Nephron progenitor cell (in vitro differentiated cells): ENCODE results near the gene NBEAL1.
"Not testable (repeated sequence)": the region's sequence is repeated elsewhere in the genome, so short reads cannot be mapped to it uniquely, and the experiment has no call there.

Experiments used
- DNase-seq: peaks from one replicate; pipeline ENCODE4 v3.0.0; 2021
- H3K27ac Mint-ChIP-seq: 2 replicates; pipeline ENCODE4 v1.8.0; 2021; ENCODE audit warnings: mild to moderate bottlenecking, moderate library complexity, mixed read lengths
- H3K27me3 Mint-ChIP-seq: 2 replicates; pipeline ENCODE4 v1.8.0; 2021; ENCODE audit warnings: mild to moderate bottlenecking, low read depth, mixed read lengths; ENCODE audit not compliant: poor library complexity
- H3K36me3 Mint-ChIP-seq: 2 replicates; pipeline ENCODE4 v1.8.0; 2021; ENCODE audit warnings: low read depth, mixed read lengths
- H3K4me1 Mint-ChIP-seq: 2 replicates; pipeline ENCODE4 v1.8.0; 2021; ENCODE audit warnings: mixed read lengths
- H3K4me3 Mint-ChIP-seq: 2 replicates; pipeline ENCODE4 v1.8.0; 2021; ENCODE audit warnings: mild to moderate bottlenecking, moderate library complexity, mixed read lengths
- H3K9me3 Mint-ChIP-seq: 2 replicates; pipeline ENCODE4 v1.8.0; 2021; ENCODE audit warnings: mild to moderate bottlenecking, moderate library complexity, mixed read lengths
- TF ChIP-seq, protein P1 (sequence below): fragments of 200-600 bp; sonication (generic); IDR thresholded peaks from 2 replicates; pipeline ENCODE4 v1.5.0; 2021; ENCODE audit warnings: antibody characterized with exemption

Gene NBEAL1

DNA sequence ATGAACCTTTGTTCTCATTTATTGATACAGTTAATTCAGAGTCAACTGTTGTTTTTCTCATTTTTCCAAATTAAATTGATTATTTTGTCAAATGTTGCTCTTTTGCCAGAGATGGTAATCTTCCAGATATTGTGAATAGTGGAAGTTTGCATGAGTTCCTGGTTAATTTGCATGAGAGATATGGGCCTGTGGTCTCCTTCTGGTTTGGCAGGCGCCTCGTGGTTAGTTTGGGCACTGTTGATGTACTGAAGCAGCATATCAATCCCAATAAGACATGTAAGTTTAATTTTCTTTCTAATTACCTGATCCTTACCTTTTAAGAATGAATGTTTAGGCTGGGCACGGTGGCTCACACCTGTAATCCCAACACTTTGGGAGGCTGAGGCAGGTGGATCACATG lies 232.0 kb downstream of the NBEAL1 start:
- TF ChIP-seq, protein P1, sequence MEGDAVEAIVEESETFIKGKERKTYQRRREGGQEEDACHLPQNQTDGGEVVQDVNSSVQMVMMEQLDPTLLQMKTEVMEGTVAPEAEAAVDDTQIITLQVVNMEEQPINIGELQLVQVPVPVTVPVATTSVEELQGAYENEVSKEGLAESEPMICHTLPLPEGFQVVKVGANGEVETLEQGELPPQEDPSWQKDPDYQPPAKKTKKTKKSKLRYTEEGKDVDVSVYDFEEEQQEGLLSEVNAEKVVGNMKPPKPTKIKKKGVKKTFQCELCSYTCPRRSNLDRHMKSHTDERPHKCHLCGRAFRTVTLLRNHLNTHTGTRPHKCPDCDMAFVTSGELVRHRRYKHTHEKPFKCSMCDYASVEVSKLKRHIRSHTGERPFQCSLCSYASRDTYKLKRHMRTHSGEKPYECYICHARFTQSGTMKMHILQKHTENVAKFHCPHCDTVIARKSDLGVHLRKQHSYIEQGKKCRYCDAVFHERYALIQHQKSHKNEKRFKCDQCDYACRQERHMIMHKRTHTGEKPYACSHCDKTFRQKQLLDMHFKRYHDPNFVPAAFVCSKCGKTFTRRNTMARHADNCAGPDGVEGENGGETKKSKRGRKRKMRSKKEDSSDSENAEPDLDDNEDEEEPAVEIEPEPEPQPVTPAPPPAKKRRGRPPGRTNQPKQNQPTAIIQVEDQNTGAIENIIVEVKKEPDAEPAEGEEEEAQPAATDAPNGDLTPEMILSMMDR: no peak
- Mint-ChIP-seq H3K27me3 (no peaks in the 10 kb centered on the region), H3K27ac (no peak overlapping the region), H3K36me3 (peaks cover 67% of the 10 kb centered on the region), H3K4me1 (no peaks in the 10 kb centered on the region), H3K4me3 (no peak overlapping the region), H3K9me3 (no peaks in the 10 kb centered on the region)
- no peak for DNase-seq

DNA sequence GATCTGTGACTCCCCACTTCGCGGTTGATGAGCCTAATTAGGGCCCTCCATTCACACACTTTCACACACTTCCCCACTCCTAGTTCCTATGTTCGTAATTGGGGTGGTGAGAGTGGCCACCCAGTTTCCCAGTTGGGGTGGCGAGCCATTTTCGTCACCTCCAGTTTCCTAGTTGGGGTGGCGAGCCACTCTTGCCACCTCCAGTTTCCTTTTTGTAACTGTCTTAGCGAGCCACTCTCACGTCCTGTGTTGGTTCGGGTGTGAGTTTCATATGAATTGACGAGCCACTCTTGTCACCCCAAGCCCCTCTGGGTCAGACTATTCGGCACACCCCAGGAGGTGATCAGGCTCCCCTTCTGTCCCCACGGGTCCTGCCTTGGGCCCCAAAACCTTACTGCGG lies 238.1 kb downstream of the NBEAL1 start:
- H3K27me3 Mint-ChIP-seq: no peaks in the 10 kb centered on the region
- H3K4me3 Mint-ChIP-seq: no peak overlapping the region
- H3K36me3 Mint-ChIP-seq: peaks cover 73% of the 10 kb centered on the region
- H3K4me1 Mint-ChIP-seq: no peaks in the 10 kb centered on the region
- no peak for DNase-seq
- TF ChIP-seq, protein P1: no peak
- no peaks in the 10 kb centered on the region for H3K9me3 Mint-ChIP-seq
- H3K27ac Mint-ChIP-seq: peak overlapping the region; percentile 72

DNA sequence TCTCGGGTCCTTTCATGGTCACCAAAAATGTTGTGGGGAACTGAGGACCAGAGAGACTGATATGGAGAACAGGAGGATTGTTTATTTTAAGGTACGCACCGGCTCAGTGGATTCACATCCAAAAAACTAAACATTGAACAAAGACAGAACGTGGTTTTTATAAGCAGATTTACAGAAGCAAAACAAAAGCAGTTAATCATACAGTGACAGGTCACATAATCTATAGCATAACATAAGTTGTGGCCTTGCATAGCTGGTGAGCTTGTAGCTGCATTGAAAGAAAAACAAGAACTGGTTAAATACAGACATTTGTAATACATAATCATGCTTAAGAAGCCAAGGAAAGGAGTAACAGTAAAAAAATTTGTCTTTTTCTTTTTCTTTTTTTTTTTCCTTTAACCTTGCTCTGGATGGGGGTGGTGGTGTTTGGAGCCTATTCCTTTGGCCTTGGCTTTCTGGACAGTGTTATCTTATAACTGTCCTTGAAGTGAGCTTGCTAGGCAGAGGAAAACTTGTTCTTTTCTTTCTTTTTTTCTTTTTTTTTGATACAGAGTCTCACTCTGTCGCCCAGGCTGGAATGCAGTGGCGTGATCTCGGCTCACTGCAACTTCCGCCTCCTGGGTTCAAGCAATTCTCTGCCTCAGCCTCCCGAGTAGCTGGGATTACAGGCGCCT lies 238.9 kb downstream of the NBEAL1 start:
- H3K27ac Mint-ChIP-seq: peak overlapping the region; percentile 64
- H3K4me3 Mint-ChIP-seq, H3K27me3 Mint-ChIP-seq, DNase-seq, H3K4me1 Mint-ChIP-seq, H3K9me3 Mint-ChIP-seq: not testable (repeated sequence)
- peaks cover 76% of the 10 kb centered on the region for H3K36me3 Mint-ChIP-seq

DNA sequence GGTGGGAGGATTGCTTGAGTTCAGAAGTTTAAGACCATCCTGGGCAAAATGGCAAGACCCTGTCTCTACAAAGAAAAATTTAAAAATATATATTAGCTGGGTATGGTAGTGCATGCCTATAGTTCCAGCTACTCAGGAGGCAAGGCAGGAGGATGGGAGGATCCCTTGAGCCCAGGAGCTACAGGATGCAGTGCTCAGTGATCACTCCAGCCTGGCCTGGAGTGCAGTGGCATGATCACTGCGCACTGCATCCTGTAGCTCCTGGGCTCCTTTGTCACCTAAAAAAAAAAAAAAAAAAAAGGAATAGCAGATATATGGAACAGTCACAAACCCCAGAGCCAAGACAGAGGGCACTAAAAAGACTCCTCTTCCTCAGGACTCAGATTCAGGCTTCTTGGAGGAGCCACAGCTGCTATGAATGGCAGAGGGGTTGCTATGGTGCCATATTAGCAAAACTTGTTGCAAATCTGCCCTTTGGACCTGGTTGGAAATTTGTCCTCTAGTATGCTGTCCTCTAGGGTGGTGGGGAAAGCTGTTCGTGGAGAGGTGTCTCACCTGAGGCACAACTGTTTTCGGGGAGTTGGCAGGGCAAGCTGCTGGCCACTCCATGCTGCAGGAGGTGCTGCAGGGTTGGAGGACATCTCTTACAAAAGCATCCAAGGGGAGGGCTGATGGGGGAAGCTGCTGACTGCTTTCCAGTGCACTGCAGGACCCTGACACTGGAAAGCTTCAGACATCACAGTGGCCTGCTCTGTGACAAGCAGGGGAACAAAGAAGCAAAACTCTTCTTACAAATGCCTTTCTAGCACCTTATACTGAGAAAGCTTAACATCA lies 246.9 kb downstream of the NBEAL1 start:
- no peak for DNase-seq
- no peaks in the 10 kb centered on the region for H3K9me3 Mint-ChIP-seq
- peaks cover 67% of the 10 kb centered on the region for H3K36me3 Mint-ChIP-seq
- TF ChIP-seq, protein P1: no peak
- no peak overlapping the region for H3K4me3 Mint-ChIP-seq
- peak overlapping the region; percentile 70 for H3K27ac Mint-ChIP-seq
- no peaks in the 10 kb centered on the region for H3K27me3 Mint-ChIP-seq
- no peaks in the 10 kb centered on the region for H3K4me1 Mint-ChIP-seq
